Measurements from ENCODE around the gene TNFRSF1A. TPM values are rescaled to one million over a fixed set of nuclear protein-coding genes. Genes with fewer than 3 reads are reported as not detected.

The TNFRSF1A gene
- polyA plus RNA-seq, 1 donor (not counting 4 experiments of a cell fraction or from before 2014, with no cell fraction given): 101 TPM

- no peaks in the 10 kb centered on the region for H3K36me3 ChIP-seq (ENCODE audit: control insufficient read depth in 2 of 2, extremely low read depth in 1 of 2, insufficient read depth in 2 of 2, low read length in 2 of 2)
- no peak overlapping the region for H3K4me3 ChIP-seq (ENCODE audit: control insufficient read depth in 2 of 3, extremely low read depth in 1 of 3, insufficient read depth in 2 of 3, low read depth in 1 of 3, low read length in 3 of 3)
- H3K27me3 ChIP-seq (ENCODE audit: control insufficient read depth, extremely low read depth, insufficient read depth, low read length): no peaks in the 10 kb centered on the region
- H3K27ac ChIP-seq (ENCODE audit: control insufficient read depth, insufficient read depth, low read length): no peak overlapping the region
- H3K79me2 ChIP-seq (ENCODE audit: control insufficient read depth, insufficient read depth, low read length): no peaks in the 10 kb centered on the region
- H2AFZ ChIP-seq (ENCODE audit: control insufficient read depth, low read length): no peak overlapping the region
- H3K9ac ChIP-seq (ENCODE audit: control insufficient read depth, extremely low read depth, insufficient read depth, low read length): no peak overlapping the region
- FAIRE-seq: no peak
- dilution Hi-C loops (cut with MboI; ENCODE audit: extremely low pct_ligation_motif_present, low sequenced_read_pairs): no loop called here
- no peaks in the 10 kb centered on the region for H4K20me1 ChIP-seq (ENCODE audit: control insufficient read depth, extremely low read depth, insufficient read depth, low read length)
- no peak for TF ChIP-seq EZH2 (IDR thresholded peaks at IDR 0.05; ENCODE audit: low read length)
- no peak for TF ChIP-seq CTCF (optimal IDR thresholded peaks at IDR 0.05 in 1 of 3, IDR thresholded peaks at IDR 0.05 in 1 of 3, conservative IDR thresholded peaks at IDR 0.05 in 1 of 3; ENCODE audit: extremely low read depth in 1 of 3, insufficient read depth in 2 of 3, low read length in 3 of 3)
- H3K4me2 ChIP-seq (ENCODE audit: control insufficient read depth, extremely low read depth, insufficient read depth, low read depth, low read length): no peak overlapping the region
- H3K9me3 ChIP-seq (ENCODE audit: control insufficient read depth, low read depth, low read length): no peaks in the 10 kb centered on the region
- H3K4me1 ChIP-seq (ENCODE audit: control insufficient read depth, extremely low read depth, insufficient read depth, low read length): peaks cover 7% of the 10 kb centered on the region
- DNase-seq (ENCODE audit: low read depth, low spot score): no peak
- H3K9me1 ChIP-seq (ENCODE audit: control insufficient read depth, extremely low read depth, insufficient read depth, low read length): no peaks in the 10 kb centered on the region
These were observed 35.2 kb downstream of the TNFRSF1A start for GRCh38 chr12:6306599-6307220.

- Histone ChIP-seq H3K27me3 (ENCODE audit: control insufficient read depth, extremely low read depth, insufficient read depth, low read length) (no peaks in the 10 kb centered on the region), H3K79me2 (ENCODE audit: control insufficient read depth, insufficient read depth, low read length) (no peaks in the 10 kb centered on the region), H2AFZ (ENCODE audit: control insufficient read depth, low read length) (no peak overlapping the region), H3K9ac (ENCODE audit: control insufficient read depth, extremely low read depth, insufficient read depth, low read length) (no peak overlapping the region), H3K9me3 (ENCODE audit: control insufficient read depth, low read depth, low read length) (no peaks in the 10 kb centered on the region), H3K4me1 (ENCODE audit: control insufficient read depth, extremely low read depth, insufficient read depth, low read length) (peaks cover 4% of the 10 kb centered on the region), H3K27ac (ENCODE audit: control insufficient read depth, insufficient read depth, low read length) (no peak overlapping the region), H3K36me3 (ENCODE audit: control insufficient read depth in 2 of 2, extremely low read depth in 1 of 2, insufficient read depth in 2 of 2, low read length in 2 of 2) (no peaks in the 10 kb centered on the region), H3K9me1 (ENCODE audit: control insufficient read depth, extremely low read depth, insufficient read depth, low read length) (no peaks in the 10 kb centered on the region), H3K4me3 (ENCODE audit: control insufficient read depth in 2 of 3, extremely low read depth in 1 of 3, insufficient read depth in 2 of 3, low read depth in 1 of 3, low read length in 3 of 3) (no peak overlapping the region), H3K4me2 (ENCODE audit: control insufficient read depth, extremely low read depth, insufficient read depth, low read depth, low read length) (no peak overlapping the region), H4K20me1 (ENCODE audit: control insufficient read depth, extremely low read depth, insufficient read depth, low read length) (no peaks in the 10 kb centered on the region)
- no peak for TF ChIP-seq CTCF (optimal IDR thresholded peaks at IDR 0.05 in 1 of 3, IDR thresholded peaks at IDR 0.05 in 1 of 3, conservative IDR thresholded peaks at IDR 0.05 in 1 of 3; ENCODE audit: extremely low read depth in 1 of 3, insufficient read depth in 2 of 3, low read length in 3 of 3)
- TF ChIP-seq EZH2 (IDR thresholded peaks at IDR 0.05; ENCODE audit: low read length): no peak
- DNase-seq (ENCODE audit: low read depth, low spot score) (no peak), FAIRE-seq (no peak)
- dilution Hi-C loops (cut with MboI; ENCODE audit: extremely low pct_ligation_motif_present, low sequenced_read_pairs): no loop called here
These were observed 35.7 kb downstream of the TNFRSF1A start for GRCh38 chr12:6306151-6306550.

Data from keratinocyte (primary cell).